Occipital lobe (tissue), 2 donors: Measurements from ENCODE around the gene SYNJ1. TPM values are rescaled to one million over a fixed set of nuclear protein-coding genes. Genes with fewer than 3 reads are reported as not detected.
"Not testable (repeated sequence)": the region's sequence is repeated elsewhere in the genome, so short reads cannot be mapped to it uniquely, and the experiment has no call there.

Source experiments
- DNase-seq: peaks from one replicate; lab custom pipeline; 2025; lab: John Stamatoyannopoulos, UW
- total RNA-seq: library from RNA; depleted of rRNA; stranded (reverse); fragments of >200 nt; gene quantifications from one replicate; pipeline ENCODE4 v1.2.3, GENCODE V29; 2014

SYNJ1 gene
- total RNA-seq, 1 donor from 2014 or later, result 24.0 TPM

GRCh38 chr21:32690085-32690484 lies 37.7 kb downstream of the SYNJ1 start:
- no peak for DNase-seq

DNA sequence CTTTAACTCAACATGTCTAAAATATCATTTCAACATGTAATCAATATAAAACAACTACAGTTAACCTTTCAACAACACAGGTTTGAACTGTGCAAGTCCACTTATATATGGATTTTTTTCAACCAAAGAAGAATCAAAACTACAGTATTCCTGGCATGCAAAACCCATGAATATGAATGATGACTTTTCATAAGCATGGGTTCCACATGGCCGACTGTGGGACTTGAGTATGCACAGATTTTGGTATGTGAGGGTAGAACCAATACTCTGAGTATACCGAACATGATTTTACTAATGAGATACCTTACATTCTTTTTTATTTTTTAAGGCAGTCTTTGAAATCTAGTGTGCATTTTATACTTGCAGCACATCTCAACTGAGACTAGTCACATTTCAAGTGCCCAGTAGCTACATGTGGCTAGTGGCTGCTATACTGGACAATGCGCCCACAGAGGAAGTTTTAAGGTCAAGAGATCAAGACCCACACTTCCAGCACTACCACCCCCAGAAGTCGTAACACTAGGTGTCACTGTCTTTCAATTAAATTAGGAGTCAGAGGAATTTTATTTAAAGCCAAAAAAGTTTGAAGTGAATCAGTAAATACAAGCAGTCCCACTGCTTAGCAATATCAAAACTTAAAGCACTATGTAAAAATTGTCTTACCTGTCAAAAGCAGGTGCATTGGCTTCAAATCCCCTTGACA lies 40.0 kb downstream of the SYNJ1 start:
- DNase-seq, result no peak

DNA sequence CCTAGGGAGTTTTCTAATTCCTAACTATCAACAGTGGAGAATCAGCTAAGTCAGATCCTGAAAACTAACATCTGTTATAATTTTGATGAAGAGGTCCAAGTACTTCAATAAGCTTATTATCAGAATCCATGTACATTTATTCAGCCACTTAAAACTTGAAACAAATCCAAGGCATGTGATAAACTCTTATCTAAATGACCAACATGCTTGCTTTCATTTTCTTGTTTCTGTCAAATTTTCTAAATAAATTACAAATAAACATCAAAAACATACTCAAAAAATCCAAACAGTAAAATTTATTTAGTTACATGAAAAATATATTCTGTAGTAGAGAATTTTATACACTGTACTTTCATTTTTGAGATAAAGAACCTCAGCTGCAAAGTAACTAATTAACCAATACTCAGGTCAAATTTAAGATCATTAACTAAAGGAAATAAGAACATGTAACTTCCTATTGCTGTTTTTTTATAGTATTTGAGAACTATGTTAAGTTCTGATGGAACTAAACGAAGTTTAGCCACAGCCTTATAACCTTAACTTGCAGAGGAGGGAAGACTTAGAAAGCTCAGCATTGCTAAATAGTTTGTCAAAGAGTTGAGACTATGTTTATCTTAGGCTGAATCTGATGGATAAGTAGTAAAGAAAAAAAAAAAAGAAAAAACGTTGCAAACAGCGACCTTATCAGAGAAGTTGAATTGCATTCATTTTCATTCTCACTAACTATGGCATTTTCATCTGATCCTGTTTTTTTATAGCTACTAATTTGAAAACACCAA lies 44.9 kb downstream of the SYNJ1 start:
- no peak for DNase-seq

GRCh38 chr21:32674731-32675130 lies 53.1 kb downstream of the SYNJ1 start:
- DNase-seq, result no peak

GRCh38 chr21:32674038-32674437 lies 53.8 kb downstream of the SYNJ1 start:
- DNase-seq, result no peak

DNA sequence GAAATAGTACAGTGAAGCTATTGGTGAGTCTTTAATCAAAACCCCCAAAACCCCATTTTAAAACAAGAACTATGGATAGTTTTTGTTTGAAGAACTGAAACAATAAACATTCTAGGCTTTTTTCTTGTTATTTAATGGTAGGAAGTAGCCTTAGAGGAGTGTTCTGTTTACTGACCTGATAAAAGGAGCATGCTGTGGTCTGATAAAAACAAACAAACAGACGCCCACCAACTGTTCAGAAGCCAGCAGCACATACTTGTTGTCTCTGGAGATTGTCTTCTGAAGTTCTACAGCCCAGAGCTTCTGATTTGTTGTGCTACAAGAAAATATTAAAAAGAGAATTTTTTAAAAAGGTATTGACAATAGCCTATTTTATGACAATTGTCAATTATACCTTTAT lies 61.6 kb downstream of the SYNJ1 start:
- no peak for DNase-seq

DNA sequence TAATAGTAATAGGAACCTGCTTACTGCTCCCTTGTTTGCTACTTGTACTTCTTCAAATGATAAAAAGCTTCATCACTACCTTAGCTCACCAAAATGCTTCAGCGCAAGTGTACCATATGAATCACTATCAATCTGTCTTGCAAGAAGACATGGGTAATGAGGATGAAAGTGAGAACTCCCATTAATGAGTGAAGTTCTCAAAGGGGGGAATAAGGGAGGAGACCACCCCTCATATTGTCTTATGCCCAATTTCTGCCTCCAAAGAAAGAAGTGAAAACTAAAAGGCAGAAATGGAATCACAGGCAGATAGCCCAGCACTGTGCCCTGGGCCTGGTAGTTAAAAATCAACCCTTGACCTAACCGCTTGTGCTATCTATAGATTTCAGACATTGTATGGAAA lies 63.7 kb downstream of the SYNJ1 start:
- not testable (repeated sequence) for DNase-seq

DNA sequence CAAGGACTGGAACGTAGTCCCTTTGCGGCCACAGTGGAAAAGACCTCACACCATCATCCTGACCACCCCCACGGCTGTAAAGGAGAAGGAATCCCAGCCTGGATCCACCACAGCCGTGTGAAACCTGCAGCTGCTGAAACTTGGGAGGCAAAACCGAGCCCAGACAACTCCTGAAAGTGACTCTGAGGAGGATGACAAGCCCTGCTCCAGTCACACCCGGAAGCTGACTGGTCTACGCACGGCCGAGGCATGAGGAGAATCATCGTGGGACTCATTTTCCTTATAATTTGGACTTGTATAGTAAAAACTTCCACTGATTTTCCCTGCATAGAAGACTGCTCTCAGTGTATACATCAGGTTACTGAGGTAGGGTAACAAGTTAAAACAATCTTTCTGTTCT lies 65.8 kb downstream of the SYNJ1 start:
- DNase-seq, result not testable (repeated sequence)

- not testable (repeated sequence) for DNase-seq
Observed at GRCh38 chr21:32661026-32661782, 66.6 kb downstream of the SYNJ1 start.

GRCh38 chr21:32658524-32658923 lies 69.3 kb downstream of the SYNJ1 start:
- no peak for DNase-seq

- no peak for DNase-seq
Observed at GRCh38 chr21:32653326-32653901, 74.4 kb downstream of the SYNJ1 start.

GRCh38 chr21:32648165-32648564 lies 79.6 kb downstream of the SYNJ1 start:
- no peak for DNase-seq

DNA sequence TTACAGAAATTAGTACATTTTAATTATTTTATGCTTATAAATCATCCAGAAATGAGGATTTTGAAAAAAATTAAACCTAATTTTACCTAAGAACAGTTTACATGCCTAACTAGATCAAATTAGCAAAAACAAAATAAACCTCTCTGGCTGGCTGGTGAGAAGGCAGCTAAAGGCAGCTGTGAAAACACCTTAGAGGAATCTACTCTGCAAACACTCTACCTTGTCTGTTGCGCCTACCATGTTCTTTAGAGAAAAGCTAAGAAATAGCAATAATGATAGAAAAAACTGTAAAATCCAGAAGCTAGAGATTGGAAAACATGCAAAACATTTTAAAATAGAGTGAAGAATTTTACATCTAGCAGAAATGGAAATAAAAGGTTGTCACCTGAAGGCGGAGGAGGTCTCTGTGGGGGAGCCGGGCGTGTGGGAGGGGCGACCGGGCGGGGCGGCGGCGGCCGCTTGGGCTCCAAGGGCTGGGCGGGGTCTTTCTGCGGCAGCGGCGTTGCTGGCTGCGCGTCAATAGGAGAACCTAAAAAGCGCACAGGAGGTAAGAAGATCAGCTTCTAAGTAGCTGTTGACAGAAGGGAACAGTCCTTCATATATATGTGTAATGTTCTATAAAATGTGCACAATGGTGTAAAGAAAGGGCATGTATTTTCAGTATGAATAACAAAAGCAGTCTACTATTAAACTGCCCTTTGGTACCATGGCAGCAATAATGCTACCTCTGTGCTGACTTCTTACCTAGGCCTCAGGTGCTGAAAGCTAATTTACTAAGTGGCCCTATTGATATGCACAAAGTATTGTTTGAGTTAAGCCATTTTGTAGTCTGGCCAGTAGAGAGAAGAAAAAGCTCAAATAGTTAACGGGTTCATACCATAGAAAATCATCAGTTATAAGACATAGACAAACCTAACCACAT lies 82.3 kb downstream of the SYNJ1 start:
- no peak for DNase-seq

DNA sequence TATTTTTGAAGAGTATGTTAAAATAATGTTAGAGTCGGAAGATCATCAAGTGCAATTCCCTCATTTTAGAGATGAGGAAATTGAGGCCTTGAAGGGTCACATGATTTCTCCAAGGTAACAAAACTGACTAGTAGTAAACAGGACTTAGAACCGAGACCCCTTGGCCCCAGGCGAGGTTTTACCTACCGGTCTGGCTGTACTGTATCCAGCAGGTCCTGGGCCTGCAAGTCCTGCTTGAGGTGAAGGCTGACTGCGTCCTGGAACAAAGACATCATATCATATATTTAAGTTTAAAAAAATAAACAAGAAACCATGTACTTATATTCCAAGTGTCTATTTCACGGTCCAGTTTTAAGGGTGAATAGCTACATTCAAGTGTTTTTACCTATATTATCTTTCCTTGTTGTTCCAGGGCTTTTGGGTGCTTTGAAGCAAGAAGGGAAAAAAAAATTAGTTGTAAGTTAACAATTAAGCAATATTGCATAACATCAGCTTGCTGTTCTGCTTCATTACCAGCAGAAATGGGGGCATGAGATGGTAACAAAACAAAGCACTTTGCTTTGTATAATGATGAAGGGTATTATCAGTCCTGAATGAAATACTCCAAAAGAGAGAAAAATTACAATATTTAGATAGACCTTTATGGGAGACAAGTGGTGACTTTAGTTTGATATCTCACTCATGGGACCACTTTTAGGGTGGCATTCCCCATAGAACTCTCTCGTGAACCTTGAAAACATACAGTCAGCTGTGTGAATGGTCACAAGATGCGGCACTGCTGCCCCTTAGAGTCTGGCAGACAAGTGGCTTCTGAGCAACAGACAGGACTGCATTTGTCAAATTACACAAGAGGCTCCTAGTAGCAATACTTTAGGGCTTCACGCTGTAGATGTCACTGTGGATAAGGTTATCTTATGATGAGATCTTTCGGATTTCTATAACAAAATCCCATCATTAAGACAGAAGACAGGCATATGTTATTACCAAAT lies 85.8 kb downstream of the SYNJ1 start:
- DNase-seq, result no peak

DNA sequence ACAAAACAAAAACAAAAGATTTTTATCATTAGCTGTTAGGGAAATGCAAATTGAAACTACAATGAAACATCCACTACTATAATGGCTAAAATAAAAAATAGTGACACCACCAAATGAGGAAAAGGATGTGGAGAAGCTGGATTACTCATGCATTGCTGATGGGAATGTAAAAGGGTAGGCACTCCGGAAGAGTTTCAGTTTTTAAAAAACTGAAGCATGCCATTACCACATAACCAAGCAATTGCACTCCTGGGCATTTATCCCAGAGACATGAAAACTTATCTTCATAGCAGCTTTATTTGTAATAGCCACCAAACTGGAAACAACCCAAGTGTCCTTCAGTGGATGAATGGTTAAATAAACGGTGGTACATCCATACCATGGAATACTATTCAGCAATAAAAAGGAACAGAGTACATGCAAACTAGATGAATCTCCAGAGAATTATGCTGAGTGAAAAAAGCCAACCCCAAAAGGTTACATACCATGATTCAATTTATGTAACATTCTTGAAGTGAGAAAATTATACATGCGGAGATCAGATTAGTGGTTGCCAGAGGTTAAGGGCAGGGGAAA lies 101.1 kb downstream of the SYNJ1 start:
- DNase-seq, result no peak

- DNase-seq, result not testable (repeated sequence)
Observed at GRCh38 chr21:32618218-32618617, 109.6 kb downstream of the SYNJ1 start.

DNA sequence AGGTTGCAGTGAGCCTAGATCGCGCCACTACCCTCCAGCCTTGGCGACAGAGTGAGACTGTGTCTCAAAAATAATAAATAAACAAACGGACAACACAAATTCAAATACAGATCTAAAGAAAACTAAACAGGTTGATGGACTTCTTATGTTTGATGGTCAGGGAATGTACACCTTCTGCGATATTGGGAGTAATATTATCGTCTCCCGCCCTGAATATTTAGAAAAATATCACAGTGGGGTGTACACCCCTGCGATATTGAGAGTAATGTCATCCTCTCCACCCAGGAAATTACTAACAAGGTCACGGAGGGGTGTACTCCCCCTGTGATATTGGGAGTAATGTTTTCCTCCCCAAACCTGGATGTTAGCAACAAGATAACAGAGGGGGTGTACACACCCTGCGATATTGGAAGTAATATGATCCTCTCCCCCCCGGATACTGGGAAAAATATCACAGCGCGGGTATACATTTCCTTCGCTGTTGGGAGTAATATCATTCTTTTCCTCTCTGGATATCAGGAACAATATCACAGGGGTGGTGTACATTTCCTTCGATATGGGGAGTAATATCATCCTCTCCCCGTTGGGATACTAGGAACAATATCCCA lies 114.3 kb downstream of the SYNJ1 start:
- no peak for DNase-seq

GRCh38 chr21:32612999-32613337 lies 114.8 kb downstream of the SYNJ1 start:
- no peak for DNase-seq
